Kidney (tissue), 22 donors: ENCODE results near the gene XRCC5. TPM values are rescaled to one million over a fixed set of nuclear protein-coding genes. Genes with fewer than 3 reads are reported as not detected.
A peak's percentile ranks its signal among the peaks of the same experiment; 100 is the strongest.

Experiments used
- DNase-seq, 5 donors: peaks; one replicate each; pipeline ENCODE4 v3.0.0-alpha.2; 2013 to 2020
- FAIRE-seq: peaks from 2 replicates; lab custom pipeline; 2012; peaks lifted over from hg19 to GRCh38; lab: Jason Lieb, UNC
- H3K27ac ChIP-seq, 2 donors: one replicate each; pipeline ENCODE4 v1.7.0; 2013; ENCODE audit warnings: low read depth in 2 of 2, low read length in 2 of 2, inconsistent platforms in 1 of 2
- H3K27me3 ChIP-seq: one replicate; pipeline ENCODE4 v1.7.1; 2013; ENCODE audit warnings: low read length, inconsistent platforms; ENCODE audit not compliant: control insufficient read depth, insufficient read depth
- H3K36me3 ChIP-seq, 3 donors: one replicate each; pipeline versions ENCODE4 v1.7.0 to v1.7.1; 2013; ENCODE audit warnings: low read length in 3 of 3, control low read depth in 1 of 3, inconsistent platforms in 1 of 3; ENCODE audit not compliant: insufficient read depth in 3 of 3, control insufficient read depth in 2 of 3
- H3K4me1 ChIP-seq, 3 donors: one replicate each; pipeline versions ENCODE4 v1.7.0 to v1.7.1; 2013; ENCODE audit warnings: low read length in 3 of 3, inconsistent platforms in 1 of 3, low read depth in 1 of 3; ENCODE audit not compliant: control insufficient read depth in 2 of 3, insufficient read depth in 2 of 3
- H3K4me3 ChIP-seq, 3 donors: one replicate each; pipeline versions ENCODE4 v1.7.0 to v1.8.1; 2013; ENCODE audit warnings: low read length in 3 of 3, control low read depth in 1 of 3, inconsistent platforms in 1 of 3
- H3K9ac ChIP-seq, 3 donors: one replicate each; pipeline versions ENCODE4 v1.7.0 to v1.7.1; 2013; ENCODE audit warnings: low read length in 3 of 3, control low read depth in 1 of 3, inconsistent platforms in 1 of 3
- H3K9me3 ChIP-seq, 3 donors: one replicate each; pipeline versions ENCODE4 v1.7.0 to v1.7.1; 2013; ENCODE audit warnings: low read length in 3 of 3, control low read depth in 1 of 3, inconsistent platforms in 1 of 3; ENCODE audit not compliant: control insufficient read depth in 2 of 3, insufficient read depth in 1 of 3
- CTCF ChIP-seq: IDR thresholded peaks from 3 replicates; pipeline ENCODE4 v1.5.1; 2012; ENCODE audit warnings: mild to moderate bottlenecking, moderate library complexity, borderline replicate concordance; ENCODE audit not compliant: insufficient read depth; ENCODE audit errors: extremely low read depth
- intact Hi-C: fragments of 100-400 bp; cut with DNase I; formaldehyde crosslinking; loops from one replicate; pipeline ENCODE4 v1.11.1; 2022
- long read RNA-seq, 10 donors: library from polyadenylated mRNA in 1 of 10; unstranded in 1 of 10; transcript quantifications; one replicate each; pipeline ENCODE4 v2.0.0 and lab custom pipeline, GENCODE V29; 2021 to 2026
- polyA plus RNA-seq: library from polyadenylated mRNA; stranded (reverse); fragments of 350-450 nt; fragmentation: Illumina TruSeq; extraction: RNeasy Lipid Tissue Mini Kit (QIAGEN cat#74804); gene quantifications from one replicate; pipeline ENCODE4 v1.2.3, GENCODE V29; 2014; ENCODE audit warnings: low read depth, low replicate concordance; ENCODE audit not compliant: insufficient read depth
- total RNA-seq: library from RNA; stranded (reverse); fragmentation: NEBNext Ultra II Directional; extraction: Animal tissue kit (Norgen Biotek cat#: 25700); gene quantifications from one replicate; pipeline ENCODE4 v1.2.1, GENCODE V29; 2021
- donor health status: control.
- donor health status: control.
- donor health status: control.
- donor health status: control.
- donor health status: control.
- donor health status: DM: yes; HTN: yes; CAD: no.
- donor health status: Normal renal cell carcinoma (clear cell type).

XRCC5 gene
- total RNA-seq, result 265 TPM
- polyA plus RNA-seq, result 90.7 TPM
- long read RNA-seq, donor 1, transcript XRCC5-208 (3 exons, 610 nt), result minor isoform, 10 of 250 reads
- long read RNA-seq, donor 1, transcript XRCC5-209 (2 exons, 616 nt), result minor isoform, 5 of 250 reads
- long read RNA-seq, donor 1, transcript XRCC5-201 (21 exons, 3,428 nt), result major isoform, 25 of 250 reads
- long read RNA-seq, donor 1, partial matches to known transcripts, result 209 of 250 reads
- long read RNA-seq, donor 1, other reads (novel, unspliced or antisense), result 0 of 250 reads
- long read RNA-seq, donor 2, transcript XRCC5-209 (2 exons, 616 nt), result minor isoform, 11 of 119 reads
- long read RNA-seq, donor 2, transcript XRCC5-201 (21 exons, 3,428 nt), result major isoform, 33 of 119 reads
- long read RNA-seq, donor 2, partial matches to known transcripts, result 72 of 119 reads
- long read RNA-seq, donor 2, other reads (novel, unspliced or antisense), result 0 of 119 reads
- long read RNA-seq, donor 3, transcript XRCC5-209 (2 exons, 616 nt), result minor isoform, 12 of 179 reads
- long read RNA-seq, donor 3, transcript XRCC5-201 (21 exons, 3,428 nt), result major isoform, 38 of 179 reads
- long read RNA-seq, donor 3, partial matches to known transcripts, result 122 of 179 reads
- long read RNA-seq, donor 3, other reads (novel, unspliced or antisense), result 0 of 179 reads
- long read RNA-seq, donor 4, transcript XRCC5-201 (21 exons, 3,428 nt), result major isoform, 36 of 85 reads
- long read RNA-seq, donor 4, partial matches to known transcripts, result 42 of 85 reads
- long read RNA-seq, donor 4, other reads (novel, unspliced or antisense), result 0 of 85 reads
- long read RNA-seq, donor 5, transcript XRCC5-201 (21 exons, 3,428 nt), result major isoform, 7 of 20 reads
- long read RNA-seq, donor 5, partial matches to known transcripts, result 12 of 20 reads
- long read RNA-seq, donor 5, other reads (novel, unspliced or antisense), result 0 of 20 reads
- long read RNA-seq, donor 6, transcript XRCC5-209 (2 exons, 616 nt), result minor isoform, 29 of 483 reads
- long read RNA-seq, donor 6, transcript XRCC5-208 (3 exons, 610 nt), result minor isoform, 13 of 483 reads
- long read RNA-seq, donor 6, transcript XRCC5-201 (21 exons, 3,428 nt), result major isoform, 52 of 483 reads
- long read RNA-seq, donor 6, partial matches to known transcripts, result 386 of 483 reads
- long read RNA-seq, donor 6, other reads (novel, unspliced or antisense), result 0 of 483 reads
- long read RNA-seq, donor 7, transcript XRCC5-201 (21 exons, 3,428 nt), result major isoform, 114 of 155 reads
- long read RNA-seq, donor 7, partial matches to known transcripts, result 34 of 155 reads
- long read RNA-seq, donor 7, other reads (novel, unspliced or antisense), result 6 of 155 reads
- long read RNA-seq, donor 8, transcript XRCC5-209 (2 exons, 616 nt), result minor isoform, 5 of 259 reads
- long read RNA-seq, donor 8, transcript XRCC5-208 (3 exons, 610 nt), result minor isoform, 14 of 259 reads
- long read RNA-seq, donor 8, transcript XRCC5-201 (21 exons, 3,428 nt), result major isoform, 28 of 259 reads
- long read RNA-seq, donor 8, partial matches to known transcripts, result 209 of 259 reads
- long read RNA-seq, donor 8, other reads (novel, unspliced or antisense), result 0 of 259 reads
- long read RNA-seq, donor 9, transcript XRCC5-208 (3 exons, 610 nt), result minor isoform, 5 of 100 reads
- long read RNA-seq, donor 9, transcript XRCC5-201 (21 exons, 3,428 nt), result major isoform, 16 of 100 reads
- long read RNA-seq, donor 9, partial matches to known transcripts, result 74 of 100 reads
- long read RNA-seq, donor 9, other reads (novel, unspliced or antisense), result 0 of 100 reads
- long read RNA-seq, donor 10, transcript XRCC5-201 (21 exons, 3,428 nt), result major isoform, 22 of 230 reads
- long read RNA-seq, donor 10, transcript XRCC5-208 (3 exons, 610 nt), result minor isoform, 9 of 230 reads
- long read RNA-seq, donor 10, transcript XRCC5-209 (2 exons, 616 nt), result minor isoform, 13 of 230 reads
- long read RNA-seq, donor 10, partial matches to known transcripts, result 184 of 230 reads
- long read RNA-seq, donor 10, other reads (novel, unspliced or antisense), result 0 of 230 reads

GRCh38 chr2:216108967-216109921 is at the start of gene XRCC5:
Gene XRCC5, plus strand, starts transcription at chr2:216109348. Its CDS starts 89 bp downstream, at chr2:216109437.
- intact Hi-C loops, result no loop called here
- H3K9ac ChIP-seq, result peak within 1 kb of the TSS; percentile 87 to 97 (median 95)
- FAIRE-seq, result peak; percentile 94

GRCh38 chr2:216064014-216064630 is 45.0 kb upstream of the XRCC5 start:
- FAIRE-seq, result no peak
- H3K9me3 ChIP-seq, result no peaks in the 10 kb centered on the region
- intact Hi-C loops, result no loop called here
- no peaks in the 10 kb centered on the region for H3K4me1 ChIP-seq
- no peak overlapping the region for H3K27ac ChIP-seq
- H3K36me3 ChIP-seq, result peaks cover 0 to 25% (median 12%) of the 10 kb centered on the region in 3 donors
- no peak for DNase-seq
- no peak overlapping the region for H3K4me3 ChIP-seq
- no peak overlapping the region for H3K9ac ChIP-seq
- no peaks in the 10 kb centered on the region for H3K27me3 ChIP-seq
- TF ChIP-seq CTCF, result peak; percentile 14

More at GRCh38 chr2:216108967-216109921, at the start of gene XRCC5:
- Histone ChIP-seq H3K9me3 (no peaks in the 10 kb centered on the region), H3K4me1 (peaks cover 2 to 11% (median 4%) of the 10 kb centered on the region in 3 donors), H3K27ac (peak within 1 kb of the TSS; percentile 86 to 88), H3K4me3 (peak within 1 kb of the TSS; percentile 95 to 98 (median 97)), H3K27me3 (no peaks in the 10 kb centered on the region), H3K36me3 (peaks cover 9 to 26% (median 13%) of the 10 kb centered on the region in 3 donors)
- TF ChIP-seq CTCF, result no peak
- DNase-seq, result peak; percentile 98 to 99 (median 99)
